Endothelial cell (in vitro differentiated cells): ENCODE results near the gene DDN. TPM values are rescaled to one million over a fixed set of nuclear protein-coding genes. Genes with fewer than 3 reads are reported as not detected.

Source experiments
- DNase-seq: peaks from one replicate; pipeline ENCODE4 v3.0.0; 2021; ENCODE audit warnings: low spot score
- H3K27ac Mint-ChIP-seq: one replicate; pipeline ENCODE4 v1.8.0; 2021; ENCODE audit warnings: mixed read lengths, inconsistent platforms; ENCODE audit not compliant: unreplicated experiment
- H3K27me3 Mint-ChIP-seq: one replicate; pipeline ENCODE4 v1.8.0; 2021; ENCODE audit warnings: mild to moderate bottlenecking, moderate library complexity, mixed read lengths, inconsistent platforms; ENCODE audit not compliant: unreplicated experiment
- H3K36me3 Mint-ChIP-seq: one replicate; pipeline ENCODE4 v1.8.0; 2021; ENCODE audit warnings: mild to moderate bottlenecking, low read depth, mixed read lengths, inconsistent platforms; ENCODE audit not compliant: unreplicated experiment
- H3K4me1 Mint-ChIP-seq: one replicate; pipeline ENCODE4 v1.8.0; 2021; ENCODE audit warnings: mild to moderate bottlenecking, mixed read lengths, inconsistent platforms; ENCODE audit not compliant: unreplicated experiment
- H3K4me3 Mint-ChIP-seq: one replicate; pipeline ENCODE4 v1.8.0; 2021; ENCODE audit warnings: mild to moderate bottlenecking, mixed read lengths, inconsistent platforms; ENCODE audit not compliant: unreplicated experiment
- H3K9me3 Mint-ChIP-seq: one replicate; pipeline ENCODE4 v1.8.0; 2021; ENCODE audit warnings: mixed read lengths, inconsistent platforms; ENCODE audit not compliant: unreplicated experiment
- CTCF ChIP-seq: fragments of 200-600 bp; sonication (generic); IDR thresholded peaks from one replicate; pipeline ENCODE4 v1.5.0; 2021; ENCODE audit warnings: antibody characterized with exemption; ENCODE audit not compliant: unreplicated experiment
- total RNA-seq: library from RNA; stranded (reverse); fragmentation: NEBNext Ultra II Directional; extraction: Animal tissue kit (Norgen Biotek cat#: 25700); gene quantifications from one replicate; pipeline ENCODE4 v1.2.1, GENCODE V29; 2021; ENCODE audit not compliant: unreplicated experiment

The DDN gene
- total RNA-seq, 1 donor from 2014 or later: 0.10 TPM

GRCh38 chr12:49027846-49028555 lies 28.8 kb upstream of the DDN start:
- no peak for DNase-seq
- Mint-ChIP-seq H3K27ac (no peak overlapping the region), H3K4me3 (no peak overlapping the region), H3K36me3 (peaks cover 52% of the 10 kb centered on the region), H3K27me3 (peaks cover 21% of the 10 kb centered on the region), H3K9me3 (no peaks in the 10 kb centered on the region), H3K4me1 (no peaks in the 10 kb centered on the region)
- no peak for TF ChIP-seq CTCF

GRCh38 chr12:49026678-49027480 lies 27.7 kb upstream of the DDN start:
- H3K27me3 Mint-ChIP-seq: peaks cover 21% of the 10 kb centered on the region
- no peak overlapping the region for H3K27ac Mint-ChIP-seq
- H3K4me1 Mint-ChIP-seq: peaks cover 3% of the 10 kb centered on the region
- H3K36me3 Mint-ChIP-seq: peaks cover 57% of the 10 kb centered on the region
- no peak overlapping the region for H3K4me3 Mint-ChIP-seq
- H3K9me3 Mint-ChIP-seq: no peaks in the 10 kb centered on the region
- no peak for TF ChIP-seq CTCF
- DNase-seq: no peak

- H3K27me3 Mint-ChIP-seq: peaks cover 21% of the 10 kb centered on the region
- H3K9me3 Mint-ChIP-seq: no peaks in the 10 kb centered on the region
- peak overlapping the region; percentile 13 for H3K27ac Mint-ChIP-seq
- DNase-seq: no peak
- peaks cover 60% of the 10 kb centered on the region for H3K36me3 Mint-ChIP-seq
- H3K4me3 Mint-ChIP-seq: peak overlapping the region; percentile 30
- TF ChIP-seq CTCF: no peak
- H3K4me1 Mint-ChIP-seq: peaks cover 3% of the 10 kb centered on the region
Measured at GRCh38 chr12:49026101-49026500, 26.9 kb upstream of the DDN start.

GRCh38 chr12:49025463-49025862 lies 26.3 kb upstream of the DDN start:
- H3K4me1 Mint-ChIP-seq: peaks cover 3% of the 10 kb centered on the region
- no peak for TF ChIP-seq CTCF
- peak overlapping the region; percentile 30 for H3K4me3 Mint-ChIP-seq
- peaks cover 21% of the 10 kb centered on the region for H3K27me3 Mint-ChIP-seq
- DNase-seq: no peak
- H3K27ac Mint-ChIP-seq: peak overlapping the region; percentile 13
- H3K36me3 Mint-ChIP-seq: peaks cover 59% of the 10 kb centered on the region
- no peaks in the 10 kb centered on the region for H3K9me3 Mint-ChIP-seq

- peaks cover 18% of the 10 kb centered on the region for H3K27me3 Mint-ChIP-seq
- no peak for DNase-seq
Measured at GRCh38 chr12:49024543-49024942, 25.4 kb upstream of the DDN start.

More at GRCh38 chr12:49024543-49024942, 25.4 kb upstream of the DDN start:
- no peaks in the 10 kb centered on the region for H3K9me3 Mint-ChIP-seq
- H3K27ac Mint-ChIP-seq: no peak overlapping the region
- no peak overlapping the region for H3K4me3 Mint-ChIP-seq
- no peak for TF ChIP-seq CTCF
- H3K36me3 Mint-ChIP-seq: peaks cover 52% of the 10 kb centered on the region
- peaks cover 8% of the 10 kb centered on the region for H3K4me1 Mint-ChIP-seq
